Hematopoietic multipotent progenitor cell treated with erythropoietin and hydrocortisone succinate and interleukin-3 and kit ligand, for 6 days (in vitro differentiated cells): Measurements from ENCODE around the gene ADCY2.

Experiments used
- DNase-seq: peaks from one replicate; pipeline ENCODE4 v3.0.0-alpha.2; 2015

ADCY2 gene

DNA sequence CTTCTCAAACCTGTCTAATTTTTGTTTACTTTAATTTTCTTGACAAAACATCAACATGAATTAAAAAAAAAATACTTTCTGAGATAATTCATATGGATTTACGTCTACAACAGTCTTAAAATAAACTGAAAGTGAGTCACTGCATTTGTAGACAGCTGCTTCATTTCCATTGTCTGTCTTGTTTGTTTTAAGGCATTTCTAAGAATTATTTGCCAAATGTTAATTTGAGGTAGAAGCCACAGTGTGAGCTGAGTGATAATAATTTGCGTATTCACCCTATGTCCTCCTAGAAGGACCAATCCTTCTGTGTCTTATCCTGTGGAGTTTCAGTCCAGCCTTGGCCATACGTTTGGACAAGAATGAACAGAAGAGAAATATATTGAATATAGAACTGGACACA lies 280.5 kb downstream of the ADCY2 start:
- DNase-seq, result no peak

GRCh38 chr5:7678030-7678429 lies 282.1 kb downstream of the ADCY2 start:
- DNase-seq, result no peak

- DNase-seq, result no peak
These were observed 283.7 kb downstream of the ADCY2 start for GRCh38 chr5:7679663-7680062.

DNA sequence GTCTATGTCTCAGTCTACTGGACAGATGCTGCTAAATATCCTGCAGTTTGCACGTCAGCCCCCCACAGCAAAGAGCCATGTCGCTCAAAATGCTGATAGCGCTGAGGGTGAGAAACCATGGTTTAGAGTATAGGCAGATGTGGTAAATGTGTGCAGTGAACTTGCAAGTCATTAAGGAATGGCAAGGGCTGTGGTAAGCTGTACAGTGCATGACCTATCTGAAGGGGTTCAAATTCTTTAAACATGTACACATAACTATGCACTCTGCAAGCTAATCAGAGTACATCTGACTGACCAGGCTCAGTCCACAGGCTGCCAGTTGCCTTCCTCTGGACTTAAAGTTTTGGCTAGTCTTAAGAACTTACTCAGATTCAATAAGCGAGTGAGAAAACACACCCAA lies 284.3 kb downstream of the ADCY2 start:
- DNase-seq, result no peak

- DNase-seq, result no peak
These were observed 286.4 kb downstream of the ADCY2 start for GRCh38 chr5:7682379-7682778.

DNA sequence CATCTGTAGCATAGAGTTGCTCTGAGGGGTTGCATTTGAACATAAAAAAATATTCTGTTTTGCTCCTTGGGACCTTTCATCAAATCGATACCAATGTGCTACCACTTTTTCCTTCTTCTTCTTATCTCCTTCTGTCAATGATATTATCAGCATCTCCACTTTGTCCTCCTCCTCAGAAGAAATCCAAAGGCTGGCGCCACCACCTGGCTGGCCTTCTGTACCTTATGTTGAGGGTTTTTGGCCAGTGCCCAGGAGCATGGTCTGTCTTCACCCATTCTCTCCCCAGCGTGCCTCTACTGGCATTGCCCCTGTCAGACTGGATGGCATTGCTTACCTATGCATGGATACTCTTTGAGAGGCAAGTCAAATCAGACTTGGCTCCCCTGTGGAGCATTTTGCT lies 287.8 kb downstream of the ADCY2 start:
- DNase-seq, result no peak

- DNase-seq, result no peak
These were observed 288.9 kb downstream of the ADCY2 start for GRCh38 chr5:7684826-7685225.

DNA sequence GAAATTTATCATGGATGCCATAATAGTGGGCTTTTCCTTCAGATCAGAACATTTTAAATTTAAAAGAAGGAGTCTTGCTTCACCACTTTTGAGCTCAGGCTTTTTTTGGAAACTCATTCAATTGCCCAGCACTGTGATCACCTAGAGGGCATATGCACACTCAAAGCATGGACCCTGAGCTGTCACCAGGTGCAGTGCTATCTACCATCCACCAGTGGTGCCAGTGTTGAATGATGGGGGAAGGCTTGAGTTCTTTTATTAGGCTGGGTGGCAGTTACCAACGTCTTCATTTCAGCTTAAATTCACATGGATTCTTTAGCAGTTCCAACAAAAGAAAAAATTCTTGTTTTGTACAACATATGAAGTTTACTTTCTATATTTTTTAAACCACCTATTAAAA lies 290.9 kb downstream of the ADCY2 start:
- no peak for DNase-seq

- DNase-seq, result no peak
These were observed 294.6 kb downstream of the ADCY2 start for GRCh38 chr5:7690557-7690956.

DNA sequence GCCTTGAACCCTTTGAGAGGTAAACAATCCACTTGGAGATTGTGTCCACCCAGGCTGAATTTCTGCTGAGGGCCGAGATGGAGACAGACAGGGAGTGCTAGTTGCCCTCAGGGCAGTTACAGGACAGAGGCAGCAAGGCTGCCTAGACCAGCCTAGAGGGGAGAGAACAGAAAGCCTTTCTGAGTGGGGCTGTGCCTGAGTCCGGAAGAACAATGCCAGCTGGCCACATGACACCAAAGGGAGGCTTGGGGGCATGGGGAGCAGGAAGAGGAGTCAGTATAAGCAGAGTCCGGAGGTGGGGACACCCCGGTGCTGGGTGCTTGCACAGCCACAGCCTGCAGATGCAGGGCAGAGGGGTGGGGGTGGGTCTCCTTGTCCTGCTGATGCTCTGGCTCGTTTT lies 309.3 kb downstream of the ADCY2 start:
- no peak for DNase-seq

DNA sequence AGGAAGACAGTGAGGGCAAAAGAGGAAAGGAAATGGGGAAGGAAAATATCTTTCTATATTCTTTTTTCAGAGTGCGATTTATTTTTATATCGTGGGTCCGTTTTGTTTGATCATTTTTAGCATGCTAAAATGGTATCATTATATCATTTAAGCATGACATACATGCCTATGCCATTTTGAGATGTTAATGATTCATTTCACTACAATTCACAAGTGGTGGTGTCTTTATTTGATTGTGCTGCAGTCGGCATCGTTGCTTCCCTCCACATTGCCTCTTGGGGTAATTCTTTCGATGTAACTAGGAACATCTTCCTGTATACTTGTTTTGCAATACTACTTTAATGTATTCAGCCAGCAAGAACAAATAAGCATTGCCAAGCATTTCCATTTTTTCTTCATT lies 309.8 kb downstream of the ADCY2 start:
- DNase-seq, result no peak

DNA sequence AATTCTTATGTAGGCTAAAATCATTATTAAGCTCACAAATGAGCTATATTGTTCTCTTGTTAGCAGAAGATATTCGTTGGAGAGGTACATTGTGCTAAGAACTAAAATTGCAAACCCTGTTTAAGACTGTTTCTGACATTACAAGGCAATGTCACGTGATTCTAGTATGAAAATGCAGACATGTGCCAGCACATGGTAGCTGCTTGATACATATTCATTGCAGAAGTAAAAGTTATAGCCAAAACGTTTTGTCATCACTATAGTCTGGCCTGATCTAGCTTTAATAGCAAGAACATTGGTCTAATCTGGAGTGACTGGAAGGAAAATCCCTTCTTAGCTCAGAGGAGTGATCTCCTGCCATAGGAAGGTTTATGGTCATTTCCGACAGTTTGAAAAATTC lies 310.3 kb downstream of the ADCY2 start:
- no peak for DNase-seq

DNA sequence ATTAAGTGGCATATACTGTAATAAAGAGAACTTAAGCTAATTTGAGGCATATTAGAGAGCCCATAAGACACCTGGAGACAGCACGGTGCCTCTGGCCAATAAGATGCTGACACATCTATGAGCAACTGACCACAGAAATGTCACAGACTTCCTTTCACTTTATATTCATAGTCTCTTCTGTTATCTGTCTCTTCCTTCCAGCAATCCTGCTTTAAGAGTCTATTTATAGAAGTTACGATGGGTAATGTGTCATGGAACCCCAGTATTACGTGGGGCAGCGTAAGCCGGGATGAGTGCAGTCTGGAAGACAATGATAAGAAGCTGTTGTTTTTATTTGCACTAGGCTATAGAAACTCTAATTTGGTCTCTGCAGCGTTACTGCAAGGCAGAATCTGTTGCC lies 318.2 kb downstream of the ADCY2 start:
- DNase-seq, result no peak

- DNase-seq, result no peak
These were observed 318.8 kb downstream of the ADCY2 start for GRCh38 chr5:7714697-7715096.

- no peak for DNase-seq
These were observed 321.8 kb downstream of the ADCY2 start for GRCh38 chr5:7717691-7718090.

- DNase-seq, result no peak
These were observed 332.1 kb downstream of the ADCY2 start for GRCh38 chr5:7728076-7728475.

DNA sequence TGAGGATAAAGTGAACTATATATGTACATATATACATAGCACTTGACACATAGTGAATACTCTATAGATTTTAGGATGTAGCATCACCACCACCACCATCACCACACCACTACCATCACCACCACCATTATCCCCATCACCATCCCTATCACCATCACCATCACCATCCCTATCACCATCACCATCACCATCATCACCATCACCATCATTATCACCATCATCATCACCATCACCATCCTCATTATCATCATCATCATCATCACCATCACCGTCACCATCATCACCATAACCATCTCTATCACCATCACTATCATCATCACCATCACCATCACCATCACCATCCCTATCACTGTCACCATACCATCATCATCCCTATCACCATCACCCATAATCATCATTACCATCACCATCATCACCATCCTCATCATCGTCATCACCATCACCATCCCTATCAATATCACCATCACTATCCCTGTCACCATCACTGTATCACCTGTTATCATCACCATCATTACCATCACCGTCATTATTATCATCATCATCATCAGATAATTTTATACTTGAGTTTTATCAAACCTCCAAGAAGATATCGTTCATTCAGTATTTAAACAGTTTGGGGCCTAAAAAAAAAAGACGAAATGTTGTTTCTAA lies 345.6 kb downstream of the ADCY2 start:
- DNase-seq, result no peak

- DNase-seq, result no peak
These were observed 346.3 kb downstream of the ADCY2 start for GRCh38 chr5:7742241-7742656.

GRCh38 chr5:7745882-7746610 lies 350.1 kb downstream of the ADCY2 start:
- peak; percentile 79 for DNase-seq

GRCh38 chr5:7747728-7748127 lies 351.8 kb downstream of the ADCY2 start:
- DNase-seq, result no peak

DNA sequence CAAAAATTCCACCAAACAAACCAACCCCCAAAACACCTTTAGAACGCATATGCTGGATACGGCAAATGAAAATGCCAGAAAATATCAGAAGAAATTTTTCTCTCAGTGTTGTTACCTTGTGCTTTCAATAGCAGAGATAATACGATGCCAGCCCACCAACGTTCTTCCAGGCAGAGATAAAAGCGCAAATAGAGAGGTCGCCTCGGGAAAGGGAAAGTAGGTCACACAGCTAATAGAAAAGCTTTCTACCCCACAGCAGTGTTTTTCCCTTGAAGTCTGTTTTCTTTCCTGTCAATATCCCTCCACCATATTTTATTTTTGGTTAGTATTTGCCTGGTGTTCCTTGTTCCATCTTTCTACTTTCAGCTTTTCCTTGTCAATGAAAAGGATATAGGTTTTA lies 353.7 kb downstream of the ADCY2 start:
- no peak for DNase-seq

- no peak for DNase-seq
These were observed 355.9 kb downstream of the ADCY2 start for GRCh38 chr5:7751874-7752273.

DNA sequence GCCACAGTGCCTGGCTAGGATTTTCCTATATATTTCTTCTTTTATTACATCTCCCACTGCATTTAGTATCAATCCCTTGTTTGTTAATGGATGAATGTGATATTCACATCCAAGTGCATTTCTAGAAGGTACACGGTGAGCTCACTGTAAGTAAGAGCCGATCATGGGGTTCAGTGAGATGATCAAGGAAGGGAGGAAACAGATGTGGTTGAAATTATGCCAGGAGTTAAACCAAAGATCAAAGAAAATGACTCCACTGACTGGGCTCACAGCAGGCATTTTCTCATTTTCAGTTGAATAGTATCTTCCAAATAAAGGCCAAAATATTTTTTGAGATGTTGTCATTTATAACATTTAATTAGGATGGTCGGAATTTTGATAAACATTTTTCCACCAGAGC lies 357.2 kb downstream of the ADCY2 start:
- no peak for DNase-seq

DNA sequence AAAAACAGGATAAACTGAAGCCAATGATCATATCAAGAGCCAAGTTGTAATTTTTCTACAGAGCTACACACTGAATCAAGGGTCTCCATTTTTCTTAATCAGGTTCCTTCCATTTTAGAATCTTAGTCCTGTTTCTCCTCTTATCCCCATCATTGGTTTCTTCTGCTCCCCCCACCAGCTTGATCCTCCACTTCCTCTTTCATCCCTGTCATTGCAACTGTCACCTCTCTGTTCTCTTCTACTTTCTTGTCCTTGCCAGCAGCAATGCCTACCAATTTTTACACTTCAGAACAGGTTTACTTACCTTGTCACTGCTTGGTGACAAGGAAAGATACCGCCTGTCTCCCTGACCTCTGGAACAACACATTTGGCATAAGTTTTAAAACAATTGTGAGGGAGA lies 357.7 kb downstream of the ADCY2 start:
- peak; percentile 6 for DNase-seq

DNA sequence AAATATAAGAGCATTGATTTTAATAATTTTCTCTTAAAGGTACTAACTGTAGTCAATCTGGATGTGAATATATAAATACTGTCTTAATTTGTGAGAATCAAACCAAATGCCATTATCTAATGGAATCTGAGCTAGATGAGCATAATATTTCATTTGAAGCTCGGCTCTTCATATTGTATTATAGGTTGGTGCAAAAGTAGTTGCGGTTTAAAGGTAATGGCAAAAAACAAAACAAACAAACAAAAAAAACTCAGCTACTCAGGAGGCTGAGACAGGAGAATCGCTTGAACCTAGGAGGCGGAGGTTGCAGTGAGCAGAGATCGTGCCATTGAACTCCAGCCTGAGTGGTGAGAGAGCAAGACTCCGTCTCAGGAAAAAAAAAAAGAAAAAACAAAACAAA lies 358.6 kb downstream of the ADCY2 start:
- no peak for DNase-seq
